GM12878 (cell line): ENCODE measurements around the gene EEIG2. TPM values are rescaled to one million over a fixed set of nuclear protein-coding genes. Genes with fewer than 3 reads are reported as not detected.

Experiments
- ATAC-seq: fragments of 200-7000 bp; cut with Tn5 transposase; 3 replicates; pipeline ENCODE4 v1.9.1; 2020; ENCODE audit warnings: mild to moderate bottlenecking, moderate library complexity
- BruUV-seq: library from RNA; stranded (reverse); fragments of 400-500 nt; replicated peaks from 2 replicates; lab custom pipeline; 2021; lab: Mats Ljungman, UMichigan
- CTCF ChIA-PET: fragments of 300-600 bp; sonication (Branson Sonifier 250); formaldehyde crosslinking; extraction: SDS; loops from one replicate; lab custom pipeline; 2021; ENCODE audit warnings: inconsistent platforms; lab: Yijun Ruan, JAX
- POLR2A ChIA-PET: fragments of 350-600 bp; formaldehyde crosslinking; extraction: SDS; loops from one replicate; lab custom pipeline; 2021; ENCODE audit warnings: inconsistent platforms; lab: Charles Lee
- RAD21 ChIA-PET: fragments of 300-600 bp; sonication (Branson Sonifier 250); formaldehyde crosslinking; loops from one replicate; lab custom pipeline; 2023; ENCODE audit warnings: antibody characterized with exemption; ENCODE audit not compliant: unreplicated experiment; lab: Charles Lee
- SMC1A ChIA-PET: fragments of 300-600 bp; sonication (Branson Sonifier 250); formaldehyde crosslinking; loops from one replicate; lab custom pipeline; 2023; ENCODE audit not compliant: unreplicated experiment, uncharacterized antibody; lab: Charles Lee
- DNase-seq: peaks from one replicate; pipeline ENCODE4 v3.0.0-alpha.2; 2011; ENCODE audit warnings: low read depth, low spot score
- FAIRE-seq: peaks from 3 replicates; lab custom pipeline; 2011; peaks lifted over from hg19 to GRCh38; lab: Jason Lieb, UNC
- H2AFZ ChIP-seq: 2 replicates; pipeline ENCODE4 v1.6.0; 2011; ENCODE audit warnings: low read depth, low read length, control low read depth; ENCODE audit not compliant: control insufficient read depth
- H3K27ac ChIP-seq: 2 replicates; pipeline ENCODE4 v1.5.1; 2011; ENCODE audit warnings: control low read depth; ENCODE audit not compliant: control insufficient read depth, insufficient read depth
- H3K27me3 ChIP-seq, 2 experiments: replicated peaks in 1 of 2; 2 replicates each; pipeline versions ENCODE4 v1.6.0 to v1.6.1; 2011; ENCODE audit warnings: low read length in 1 of 2; ENCODE audit not compliant: control insufficient read depth in 2 of 2, insufficient read depth in 2 of 2
- H3K36me3 ChIP-seq, 2 experiments: 2 replicates each; pipeline ENCODE4 v1.5.1; 2011; ENCODE audit warnings: low read length in 1 of 2; ENCODE audit not compliant: control insufficient read depth in 2 of 2, insufficient read depth in 2 of 2
- H3K4me1 ChIP-seq: 2 replicates; pipeline ENCODE4 v1.6.1; 2011; ENCODE audit warnings: mild to moderate bottlenecking, low read length, moderate library complexity, mixed read lengths; ENCODE audit not compliant: control insufficient read depth, insufficient read depth
- H3K4me2 ChIP-seq: 2 replicates; pipeline ENCODE4 v1.6.0; 2011; ENCODE audit warnings: control low read depth; ENCODE audit not compliant: control insufficient read depth, insufficient read depth
- H3K4me3 ChIP-seq: fragments of 200-600 bp; sonication (generic); 2 replicates; pipeline ENCODE4 v1.5.1; 2016
- H3K79me2 ChIP-seq: 2 replicates; pipeline ENCODE4 v1.6.0; 2011; ENCODE audit warnings: low read length; ENCODE audit not compliant: control insufficient read depth, insufficient read depth
- H3K9ac ChIP-seq: 2 replicates; pipeline ENCODE4 v1.8.0; 2011; ENCODE audit warnings: low read length, control low read depth, mixed read lengths; ENCODE audit not compliant: control insufficient read depth, insufficient read depth
- H3K9me3 ChIP-seq: replicated peaks from 3 replicates; pipeline ENCODE4 v1.5.1; 2011; ENCODE audit warnings: mild to moderate bottlenecking, low read length; ENCODE audit not compliant: control insufficient read depth, insufficient read depth
- H4K20me1 ChIP-seq: 2 replicates; pipeline ENCODE4 v1.6.0; 2011; ENCODE audit not compliant: control insufficient read depth, insufficient read depth
- ATF7 ChIP-seq: fragments of 450-650 bp; IDR thresholded peaks from 2 replicates; pipeline ENCODE4 v1.6.1; 2016; ENCODE audit warnings: low read depth, mild to moderate bottlenecking
- BACH1 ChIP-seq: fragments of 450-650 bp; IDR thresholded peaks from 2 replicates; pipeline ENCODE4 v1.6.1; 2017; ENCODE audit warnings: mild to moderate bottlenecking, borderline replicate concordance
- ETV6 ChIP-seq, 2 experiments: fragments of 450-650 bp in 1 of 2; IDR thresholded peaks in 1 of 2; conservative IDR thresholded peaks in 1 of 2; 2 replicates each; pipeline ENCODE4 v1.6.1; 2014; ENCODE audit warnings: antibody characterized with exemption in 1 of 2, borderline replicate concordance in 1 of 2, low read depth in 1 of 2, mild to moderate bottlenecking in 1 of 2, moderate library complexity in 1 of 2
- HDAC2 ChIP-seq: fragments of 200-600 bp; sonication (generic); IDR thresholded peaks from 2 replicates; pipeline ENCODE4 v1.6.1; 2017
- NR2F1 ChIP-seq: fragments of 450-650 bp; conservative IDR thresholded peaks from 2 replicates; pipeline ENCODE4 v1.6.1; 2017; ENCODE audit warnings: mild to moderate bottlenecking
- PML ChIP-seq: IDR thresholded peaks from 2 replicates; pipeline ENCODE4 v1.6.1; 2012; ENCODE audit warnings: low read length, inconsistent platforms
- POLR2AphosphoS2 ChIP-seq: IDR thresholded peaks from 2 replicates; pipeline ENCODE4 v1.6.1; 2011; ENCODE audit warnings: low read depth, mild to moderate bottlenecking, low read length, improper control_type of control experiment, moderate library complexity
- SIN3A ChIP-seq: IDR thresholded peaks from 2 replicates; pipeline ENCODE4 v1.6.1; 2012; ENCODE audit warnings: low read depth, low read length, improper control_type of control experiment
- SUZ12 ChIP-seq: fragments of 200-600 bp; sonication (generic); IDR thresholded peaks from one replicate; pipeline ENCODE4 v1.6.1; 2018; ENCODE audit warnings: antibody characterized with exemption, mild to moderate bottlenecking; ENCODE audit not compliant: unreplicated experiment
- WGBS: methylation state at CpG from one replicate; pipeline ENCODE4 v1.1.6; 2016; ENCODE audit warnings: low lambda C conversion rate; ENCODE audit not compliant: insufficient replicate concordance, insufficient coverage; ENCODE audit errors: missing lambda C conversion rate; 5-methylcytosine and 5-hydroxymethylcytosine counted together
- in situ Hi-C: fragments of 300-500 bp; cut with MboI; formaldehyde crosslinking; loops from 9 replicates; pipeline ENCODE4 v1.14.3; 2018; ENCODE audit warnings: mixed read lengths
- intact Hi-C: fragments of 100-400 bp; cut with micrococcal nuclease; formaldehyde crosslinking; loops from one replicate; pipeline ENCODE4 v1.14.2; 2022; ENCODE audit not compliant: unreplicated experiment
- polyA plus RNA-seq, 11 experiments: library from polyadenylated mRNA; depleted of rRNA in 4 of 11; unstranded in 6 of 11; stranded (reverse) in 5 of 11; fragments of >200 nt; fragmentation: Nextera tagmentation in 4 of 11; fragmentation: Illumina TruSeq in 1 of 11; extraction: Ambion mirVana in 4 of 11; extraction: Trizol in 1 of 11; gene quantifications; 1 replicate in 1 of 11; 2 replicates in 10 of 11; pipeline versions ENCODE4 v1.2.1 to v1.2.3, GENCODE V29; 2011 to 2016; ENCODE audit warnings: inconsistent platforms in 2 of 11, missing spikeins in 2 of 11, low read depth in 1 of 11
- total RNA-seq, 4 experiments: library from RNA; depleted of rRNA in 3 of 4; stranded (reverse); fragments of >200 nt in 3 of 4; fragmentation: Illumina TruSeq in 1 of 4; extraction: Trizol in 1 of 4; gene quantifications; 2 replicates each; pipeline versions ENCODE4 v1.2.1 to v1.2.3, GENCODE V29; 2013 to 2021
- TF ChIP-seq, protein P1 (sequence below): fragments of 450-650 bp; IDR thresholded peaks from 2 replicates; pipeline ENCODE4 v1.6.1; 2017; ENCODE audit warnings: mild to moderate bottlenecking, low read depth, inconsistent platforms; ENCODE audit not compliant: poor library complexity, severe bottlenecking
- TF ChIP-seq, protein P2 (sequence below): fragments of 450-650 bp; conservative IDR thresholded peaks from 2 replicates; pipeline ENCODE4 v1.6.1; 2017; ENCODE audit warnings: mild to moderate bottlenecking, moderate library complexity
- TF ChIP-seq, protein P3 (sequence below): fragments of 450-650 bp; IDR thresholded peaks from 2 replicates; pipeline ENCODE4 v1.6.1; 2017; ENCODE audit warnings: antibody characterized with exemption, mild to moderate bottlenecking, moderate library complexity

The EEIG2 gene
- total and polyA plus RNA-seq, 10 of the 15 experiments (the other 5 are each of a cell fraction or from before 2014, with no cell fraction given): 1.4 to 17.2 (median 9.8) TPM

DNA sequence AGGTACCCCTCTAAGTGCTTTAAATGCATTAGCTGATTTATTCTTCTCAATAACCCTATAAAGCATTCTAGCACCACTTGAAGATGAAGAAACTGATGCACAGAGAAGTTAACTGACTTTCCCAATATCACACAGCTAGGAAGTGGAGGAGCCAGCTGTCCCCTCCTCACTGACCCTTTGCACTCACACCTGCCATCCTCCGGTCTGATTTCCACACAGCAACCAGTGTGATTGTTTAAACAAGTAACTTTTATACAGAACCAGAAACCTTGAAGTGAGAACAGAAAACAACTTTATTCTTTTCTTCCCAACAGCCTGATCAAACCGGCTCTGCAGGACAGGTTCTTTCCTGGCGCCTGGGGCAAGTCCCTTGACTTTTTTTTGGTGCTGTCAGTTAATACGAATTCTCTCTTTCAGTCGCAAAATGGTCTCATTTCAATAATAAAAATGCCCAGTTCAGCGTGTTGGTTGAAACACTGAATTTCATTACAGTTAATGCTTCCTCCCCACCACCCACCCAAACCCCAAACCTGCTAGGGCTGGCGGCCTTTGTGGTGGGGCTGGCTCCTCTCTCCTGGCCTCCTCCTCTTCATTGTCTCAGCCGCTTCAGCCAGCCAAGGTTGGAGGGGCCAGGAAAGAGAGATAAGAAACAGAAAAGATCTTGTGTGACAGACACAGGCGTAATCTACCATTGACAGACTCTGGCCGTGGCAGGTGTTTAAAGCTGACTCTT lies 26.4 kb upstream of the EEIG2 start (continued):
- TF ChIP-seq, protein P1, sequence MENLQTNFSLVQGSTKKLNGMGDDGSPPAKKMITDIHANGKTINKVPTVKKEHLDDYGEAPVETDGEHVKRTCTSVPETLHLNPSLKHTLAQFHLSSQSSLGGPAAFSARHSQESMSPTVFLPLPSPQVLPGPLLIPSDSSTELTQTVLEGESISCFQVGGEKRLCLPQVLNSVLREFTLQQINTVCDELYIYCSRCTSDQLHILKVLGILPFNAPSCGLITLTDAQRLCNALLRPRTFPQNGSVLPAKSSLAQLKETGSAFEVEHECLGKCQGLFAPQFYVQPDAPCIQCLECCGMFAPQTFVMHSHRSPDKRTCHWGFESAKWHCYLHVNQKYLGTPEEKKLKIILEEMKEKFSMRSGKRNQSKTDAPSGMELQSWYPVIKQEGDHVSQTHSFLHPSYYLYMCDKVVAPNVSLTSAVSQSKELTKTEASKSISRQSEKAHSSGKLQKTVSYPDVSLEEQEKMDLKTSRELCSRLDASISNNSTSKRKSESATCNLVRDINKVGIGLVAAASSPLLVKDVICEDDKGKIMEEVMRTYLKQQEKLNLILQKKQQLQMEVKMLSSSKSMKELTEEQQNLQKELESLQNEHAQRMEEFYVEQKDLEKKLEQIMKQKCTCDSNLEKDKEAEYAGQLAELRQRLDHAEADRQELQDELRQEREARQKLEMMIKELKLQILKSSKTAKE: peak; percentile 27
- TF ChIP-seq, all 136 proteins: peak for 21

DNA sequence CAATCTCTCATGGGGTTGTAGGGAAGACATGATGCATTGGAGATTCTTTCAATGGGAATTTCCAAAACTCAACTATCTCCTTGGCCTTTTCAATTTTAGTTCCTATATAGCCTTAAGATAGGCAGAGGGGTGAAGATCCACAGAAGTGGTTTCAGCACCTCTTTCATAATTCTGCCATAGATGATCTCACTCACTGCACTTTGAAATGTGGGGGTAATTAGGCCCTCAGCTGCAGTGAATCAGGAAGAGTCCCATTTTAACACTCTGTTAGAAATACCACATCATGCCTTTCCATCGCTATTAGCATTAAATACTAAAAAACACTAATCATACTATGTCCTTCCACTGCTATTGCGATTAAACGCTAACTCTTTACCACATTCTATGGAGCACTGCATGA lies 25.1 kb upstream of the EEIG2 start:
- Histone ChIP-seq H3K36me3 (no peaks in the 10 kb centered on the region), H3K79me2 (no peaks in the 10 kb centered on the region), H3K4me3 (no peak overlapping the region), H3K9ac (no peak overlapping the region), H3K4me1 (peaks cover 6% of the 10 kb centered on the region), H4K20me1 (no peaks in the 10 kb centered on the region), H2AFZ (no peak overlapping the region), H3K27me3 (no peaks in the 10 kb centered on the region), H3K27ac (no peak overlapping the region), H3K4me2 (no peak overlapping the region), H3K9me3 (no peaks in the 10 kb centered on the region)
- BruUV-seq: no TSS peak
- ChIA-PET RAD21 (interaction anchor here (0.9 to 3.5 kb wide), 4 partner anchors 16 to 26 kb away, joined by 3 to 33 read pairs (median 7); partner anchors contain the start of gene EEIG2), SMC1A (interaction anchor here (1.0 to 3.5 kb wide), 8 partner anchors 11 to 157 kb away, joined by 3 to 56 read pairs (median 4); partner anchors contain the start of genes EEIG2 and PRPF38B), POLR2A (interaction anchor here (0.7 to 1.6 kb wide), 3 partner anchors 18 to 1999 kb away, joined by 3 to 7 read pairs (median 3); partner anchors contain the start of gene EEIG2), CTCF (interaction anchor here (2.0 to 4.1 kb wide), 4 partner anchors 16 to 35 kb away, joined by 5 to 47 read pairs (median 14); partner anchors contain the start of gene EEIG2)
- DNase-seq (no peak), ATAC-seq (no peak), FAIRE-seq (no peak)
- in situ Hi-C loops (loop anchor here (25.0 kb wide), 1 partner anchor 1072 kb away; no protein-coding TSS in a partner anchor), intact Hi-C loops (no loop called here)
- 94% methylated on average over 3 of the region's 3 CpGs for WGBS
- TF ChIP-seq NR2F1 (no peak), ATF7 (no peak; the same call in 1 of the 2 replicates), ETV6 (conservative IDR thresholded peaks at IDR 0.05 in 1 of 2, IDR thresholded peaks at IDR 0.05 in 1 of 2; ENCODE audit: borderline replicate concordance in 1 of 2, low read depth in 1 of 2) (no peak), SUZ12 (no peak), POLR2AphosphoS2 (no peak), PML (no peak), BACH1 (no peak), SIN3A (no peak), HDAC2 (no peak)
- TF ChIP-seq, protein P2, sequence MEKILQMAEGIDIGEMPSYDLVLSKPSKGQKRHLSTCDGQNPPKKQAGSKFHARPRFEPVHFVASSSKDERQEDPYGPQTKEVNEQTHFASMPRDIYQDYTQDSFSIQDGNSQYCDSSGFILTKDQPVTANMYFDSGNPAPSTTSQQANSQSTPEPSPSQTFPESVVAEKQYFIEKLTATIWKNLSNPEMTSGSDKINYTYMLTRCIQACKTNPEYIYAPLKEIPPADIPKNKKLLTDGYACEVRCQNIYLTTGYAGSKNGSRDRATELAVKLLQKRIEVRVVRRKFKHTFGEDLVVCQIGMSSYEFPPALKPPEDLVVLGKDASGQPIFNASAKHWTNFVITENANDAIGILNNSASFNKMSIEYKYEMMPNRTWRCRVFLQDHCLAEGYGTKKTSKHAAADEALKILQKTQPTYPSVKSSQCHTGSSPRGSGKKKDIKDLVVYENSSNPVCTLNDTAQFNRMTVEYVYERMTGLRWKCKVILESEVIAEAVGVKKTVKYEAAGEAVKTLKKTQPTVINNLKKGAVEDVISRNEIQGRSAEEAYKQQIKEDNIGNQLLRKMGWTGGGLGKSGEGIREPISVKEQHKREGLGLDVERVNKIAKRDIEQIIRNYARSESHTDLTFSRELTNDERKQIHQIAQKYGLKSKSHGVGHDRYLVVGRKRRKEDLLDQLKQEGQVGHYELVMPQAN: no peak
- TF ChIP-seq, protein P3, sequence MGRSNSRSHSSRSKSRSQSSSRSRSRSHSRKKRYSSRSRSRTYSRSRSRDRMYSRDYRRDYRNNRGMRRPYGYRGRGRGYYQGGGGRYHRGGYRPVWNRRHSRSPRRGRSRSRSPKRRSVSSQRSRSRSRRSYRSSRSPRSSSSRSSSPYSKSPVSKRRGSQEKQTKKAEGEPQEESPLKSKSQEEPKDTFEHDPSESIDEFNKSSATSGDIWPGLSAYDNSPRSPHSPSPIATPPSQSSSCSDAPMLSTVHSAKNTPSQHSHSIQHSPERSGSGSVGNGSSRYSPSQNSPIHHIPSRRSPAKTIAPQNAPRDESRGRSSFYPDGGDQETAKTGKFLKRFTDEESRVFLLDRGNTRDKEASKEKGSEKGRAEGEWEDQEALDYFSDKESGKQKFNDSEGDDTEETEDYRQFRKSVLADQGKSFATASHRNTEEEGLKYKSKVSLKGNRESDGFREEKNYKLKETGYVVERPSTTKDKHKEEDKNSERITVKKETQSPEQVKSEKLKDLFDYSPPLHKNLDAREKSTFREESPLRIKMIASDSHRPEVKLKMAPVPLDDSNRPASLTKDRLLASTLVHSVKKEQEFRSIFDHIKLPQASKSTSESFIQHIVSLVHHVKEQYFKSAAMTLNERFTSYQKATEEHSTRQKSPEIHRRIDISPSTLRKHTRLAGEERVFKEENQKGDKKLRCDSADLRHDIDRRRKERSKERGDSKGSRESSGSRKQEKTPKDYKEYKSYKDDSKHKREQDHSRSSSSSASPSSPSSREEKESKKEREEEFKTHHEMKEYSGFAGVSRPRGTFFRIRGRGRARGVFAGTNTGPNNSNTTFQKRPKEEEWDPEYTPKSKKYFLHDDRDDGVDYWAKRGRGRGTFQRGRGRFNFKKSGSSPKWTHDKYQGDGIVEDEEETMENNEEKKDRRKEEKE: no peak
